Testis (tissue), 3 donors: ENCODE measurements around the gene ATP5F1D. TPM values are rescaled to one million over a fixed set of nuclear protein-coding genes. Genes with fewer than 3 reads are reported as not detected.

Experiments
- DNase-seq: peaks from one replicate; pipeline ENCODE4 v3.0.0-alpha.2; 2019
- H3K27ac ChIP-seq, 2 donors: fragments of 200-600 bp; sonication (generic); one replicate each; pipeline ENCODE4 v1.5.1; 2019
- H3K27me3 ChIP-seq: fragments of 200-600 bp; sonication (generic); one replicate; pipeline ENCODE4 v1.5.1; 2019
- H3K36me3 ChIP-seq: fragments of 200-600 bp; sonication (generic); one replicate; pipeline ENCODE4 v1.5.1; 2017; ENCODE audit warnings: low read depth; ENCODE audit errors: missing control alignments
- H3K4me1 ChIP-seq: fragments of 200-600 bp; sonication (generic); one replicate; pipeline ENCODE4 v1.5.1; 2019
- H3K4me3 ChIP-seq, 2 donors: fragments of 200-600 bp; sonication (generic); one replicate each; pipeline ENCODE4 v1.5.1; 2017 to 2019
- H3K9me3 ChIP-seq: fragments of 200-600 bp; sonication (generic); one replicate; pipeline ENCODE4 v1.5.1; 2017
- CTCF ChIP-seq, 3 experiments: fragments of 450-650 bp in 2 of 3; fragments of 200-600 bp in 1 of 3; sonication (generic) in 1 of 3; IDR thresholded peaks; one replicate each; pipeline ENCODE4 v1.5.1; 2016 to 2019; ENCODE audit warnings: antibody characterized with exemption in 3 of 3, mild to moderate bottlenecking in 2 of 3, moderate library complexity in 1 of 3
- POLR2A ChIP-seq: fragments of 450-650 bp; IDR thresholded peaks from one replicate; pipeline ENCODE4 v1.6.1; 2017; ENCODE audit warnings: antibody characterized with exemption, mild to moderate bottlenecking, moderate library complexity
- WGBS, 2 donors: methylation state at CpG; one replicate each; pipeline ENCODE4 v1.1.5; 2018; 5-methylcytosine and 5-hydroxymethylcytosine counted together
- intact Hi-C: fragments of 100-400 bp; cut with DNase I; formaldehyde crosslinking; loops from one replicate; pipeline ENCODE4 v1.15.1; 2023; ENCODE audit warnings: low total_unique reads
- polyA plus RNA-seq: library from polyadenylated mRNA; stranded (reverse); fragments of 350-450 nt; fragmentation: Illumina TruSeq; extraction: RNeasy Lipid Tissue Mini Kit (QIAGEN cat#74804); gene quantifications from one replicate; pipeline ENCODE4 v1.2.3, GENCODE V29; 2014; ENCODE audit warnings: low read depth, low replicate concordance; ENCODE audit not compliant: insufficient read depth
- total RNA-seq, 2 donors: library from RNA; depleted of rRNA; stranded (reverse); fragments of >200 nt; gene quantifications; one replicate each; pipeline ENCODE4 v1.2.3, GENCODE V29; 2016

The ATP5F1D gene
- total and polyA plus RNA-seq, 3 donors from 2014 or later = 94.5 to 166 (median 104) TPM

GRCh38 chr19:1259876-1260748 is 18.6 kb downstream of the ATP5F1D start:
- peaks cover 64% of the 10 kb centered on the region for H3K4me1 ChIP-seq
- no peaks in the 10 kb centered on the region for H3K9me3 ChIP-seq
- peak overlapping the region; percentile 60 to 79 for H3K4me3 ChIP-seq
- intact Hi-C loops = no loop called here
- no peak for DNase-seq
- H3K27me3 ChIP-seq = no peaks in the 10 kb centered on the region
- H3K27ac ChIP-seq = peak overlapping the region; percentile 88 to 91
- 28 to 35% methylated on average over 9 to 33 of the region's 33 CpGs for WGBS, 2 donors
- no peaks in the 10 kb centered on the region for H3K36me3 ChIP-seq
- TF ChIP-seq POLR2A = no peak
- TF ChIP-seq CTCF (IDR thresholded peaks at IDR 0.05) = no peak

GRCh38 chr19:1260749-1261537 is 19.4 kb downstream of the ATP5F1D start:
- H3K27me3 ChIP-seq = no peaks in the 10 kb centered on the region
- intact Hi-C loops = no loop called here
- no peak for TF ChIP-seq POLR2A
- TF ChIP-seq CTCF (IDR thresholded peaks at IDR 0.05) = no peak
- peak overlapping the region; percentile 88 to 91 for H3K27ac ChIP-seq
- no peaks in the 10 kb centered on the region for H3K9me3 ChIP-seq
- DNase-seq = peak; percentile 97
- 1 to 7% methylated on average over 10 to 74 of the region's 83 CpGs for WGBS, 2 donors
- H3K4me1 ChIP-seq = peaks cover 66% of the 10 kb centered on the region
- H3K4me3 ChIP-seq = peak overlapping the region; percentile 60 to 79
- no peaks in the 10 kb centered on the region for H3K36me3 ChIP-seq

GRCh38 chr19:1261538-1261797 is 19.9 kb downstream of the ATP5F1D start:
- no peaks in the 10 kb centered on the region for H3K27me3 ChIP-seq
- DNase-seq = no peak
- H3K36me3 ChIP-seq = no peaks in the 10 kb centered on the region
- 13 to 19% methylated on average over 14 of the region's 14 CpGs for WGBS, 2 donors
- TF ChIP-seq CTCF (IDR thresholded peaks at IDR 0.05) (peak in 1 of 3 experiments; percentile 14), POLR2A (no peak)
- peak overlapping the region; percentile 80 to 81 for H3K27ac ChIP-seq
- peak overlapping the region; percentile 60 to 79 for H3K4me3 ChIP-seq
- intact Hi-C loops = no loop called here
- peaks cover 71% of the 10 kb centered on the region for H3K4me1 ChIP-seq
- no peaks in the 10 kb centered on the region for H3K9me3 ChIP-seq

GRCh38 chr19:1261798-1262622 is 20.5 kb downstream of the ATP5F1D start:
- Histone ChIP-seq H3K9me3 (no peaks in the 10 kb centered on the region), H3K36me3 (no peaks in the 10 kb centered on the region), H3K27me3 (no peaks in the 10 kb centered on the region), H3K27ac (peak overlapping the region; percentile 80 to 81), H3K4me3 (peak overlapping the region in 1 of 2 donors; percentile 79), H3K4me1 (peaks cover 71% of the 10 kb centered on the region)
- intact Hi-C loops = no loop called here
- WGBS, 2 donors = 27% methylated on average over 20 to 28 of the region's 28 CpGs
- TF ChIP-seq CTCF (IDR thresholded peaks at IDR 0.05) (no peak), POLR2A (no peak)
- DNase-seq = no peak
